NCI-H2171 (cell line): ENCODE results near the gene LRP4.
A peak's percentile ranks its signal among the peaks of the same experiment; 100 is the strongest.
"Not testable (repeated sequence)": the region's sequence is repeated elsewhere in the genome, so short reads cannot be mapped to it uniquely, and the experiment has no call there.

Source experiments
- DNase-seq: peaks from one replicate; lab custom pipeline; 2025; lab: John Stamatoyannopoulos, UW

Gene LRP4, protein sequence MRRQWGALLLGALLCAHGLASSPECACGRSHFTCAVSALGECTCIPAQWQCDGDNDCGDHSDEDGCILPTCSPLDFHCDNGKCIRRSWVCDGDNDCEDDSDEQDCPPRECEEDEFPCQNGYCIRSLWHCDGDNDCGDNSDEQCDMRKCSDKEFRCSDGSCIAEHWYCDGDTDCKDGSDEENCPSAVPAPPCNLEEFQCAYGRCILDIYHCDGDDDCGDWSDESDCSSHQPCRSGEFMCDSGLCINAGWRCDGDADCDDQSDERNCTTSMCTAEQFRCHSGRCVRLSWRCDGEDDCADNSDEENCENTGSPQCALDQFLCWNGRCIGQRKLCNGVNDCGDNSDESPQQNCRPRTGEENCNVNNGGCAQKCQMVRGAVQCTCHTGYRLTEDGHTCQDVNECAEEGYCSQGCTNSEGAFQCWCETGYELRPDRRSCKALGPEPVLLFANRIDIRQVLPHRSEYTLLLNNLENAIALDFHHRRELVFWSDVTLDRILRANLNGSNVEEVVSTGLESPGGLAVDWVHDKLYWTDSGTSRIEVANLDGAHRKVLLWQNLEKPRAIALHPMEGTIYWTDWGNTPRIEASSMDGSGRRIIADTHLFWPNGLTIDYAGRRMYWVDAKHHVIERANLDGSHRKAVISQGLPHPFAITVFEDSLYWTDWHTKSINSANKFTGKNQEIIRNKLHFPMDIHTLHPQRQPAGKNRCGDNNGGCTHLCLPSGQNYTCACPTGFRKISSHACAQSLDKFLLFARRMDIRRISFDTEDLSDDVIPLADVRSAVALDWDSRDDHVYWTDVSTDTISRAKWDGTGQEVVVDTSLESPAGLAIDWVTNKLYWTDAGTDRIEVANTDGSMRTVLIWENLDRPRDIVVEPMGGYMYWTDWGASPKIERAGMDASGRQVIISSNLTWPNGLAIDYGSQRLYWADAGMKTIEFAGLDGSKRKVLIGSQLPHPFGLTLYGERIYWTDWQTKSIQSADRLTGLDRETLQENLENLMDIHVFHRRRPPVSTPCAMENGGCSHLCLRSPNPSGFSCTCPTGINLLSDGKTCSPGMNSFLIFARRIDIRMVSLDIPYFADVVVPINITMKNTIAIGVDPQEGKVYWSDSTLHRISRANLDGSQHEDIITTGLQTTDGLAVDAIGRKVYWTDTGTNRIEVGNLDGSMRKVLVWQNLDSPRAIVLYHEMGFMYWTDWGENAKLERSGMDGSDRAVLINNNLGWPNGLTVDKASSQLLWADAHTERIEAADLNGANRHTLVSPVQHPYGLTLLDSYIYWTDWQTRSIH (N-terminal part only)

DNA sequence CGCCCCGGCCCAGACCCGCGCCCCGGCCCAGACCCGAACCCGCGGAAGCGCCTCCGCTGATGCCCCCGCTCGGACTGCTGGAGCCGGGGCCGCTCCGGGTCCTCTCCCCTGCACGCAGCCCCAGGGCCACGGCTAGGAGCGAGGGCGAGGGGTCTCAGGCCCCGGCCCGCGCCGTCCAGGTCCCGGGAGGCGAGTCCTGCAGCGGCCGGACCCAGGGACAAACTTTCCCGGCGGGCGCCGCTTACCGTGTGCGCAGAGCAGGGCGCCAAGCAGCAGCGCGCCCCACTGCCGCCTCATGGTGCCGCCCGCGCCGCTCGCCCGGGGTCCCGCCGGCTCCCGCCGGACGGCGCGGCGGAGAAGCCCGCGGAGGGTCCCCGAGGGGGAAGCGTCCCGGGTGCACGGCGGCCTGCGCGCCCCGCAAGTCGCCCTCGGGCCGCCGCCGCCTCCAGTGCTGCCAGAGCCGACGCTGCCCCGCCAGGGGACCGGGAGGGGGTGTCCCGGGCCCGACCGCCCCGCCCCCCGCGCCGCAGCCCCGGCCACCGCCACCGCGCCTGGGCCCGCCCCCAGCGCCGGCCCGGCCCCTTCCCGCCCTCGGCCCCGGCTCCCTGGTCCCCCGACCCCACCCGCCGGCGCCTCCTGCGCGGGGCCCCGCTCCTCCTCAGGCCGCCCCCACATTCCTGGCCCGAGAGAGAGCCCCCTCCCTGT is at the start of gene LRP4:
LRP4 (minus strand) TSS at position 468 of the 705 bp plus-strand sequence; CDS start at position 297, 171 bp downstream.
- no peak for DNase-seq

- no peak for DNase-seq
Measured at GRCh38 chr11:46967962-46968361, 49.6 kb upstream of the LRP4 start.

GRCh38 chr11:46966773-46967172 is 48.4 kb upstream of the LRP4 start:
- no peak for DNase-seq

GRCh38 chr11:46963844-46964243 is 45.5 kb upstream of the LRP4 start:
- no peak for DNase-seq

DNA sequence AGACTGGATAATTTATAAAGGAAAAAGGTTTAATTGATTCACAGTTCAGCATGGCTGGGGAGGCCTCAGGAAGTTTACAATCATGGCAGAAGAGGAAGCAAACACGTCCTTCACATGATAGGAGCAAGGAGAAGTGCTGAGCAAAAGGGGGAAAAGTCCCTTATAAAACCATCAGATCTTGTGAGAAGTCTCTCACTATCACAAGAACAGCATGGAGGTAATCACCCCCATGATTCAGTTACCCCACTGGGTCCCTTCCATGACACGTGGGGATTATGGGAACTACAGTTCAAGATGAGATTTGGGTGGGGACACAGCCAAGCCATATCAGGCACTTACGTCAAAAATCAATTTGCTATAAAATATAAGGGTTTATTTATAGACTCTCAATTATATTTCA is 43.5 kb upstream of the LRP4 start:
- not testable (repeated sequence) for DNase-seq

GRCh38 chr11:46961041-46961440 is 42.7 kb upstream of the LRP4 start:
- DNase-seq = no peak

GRCh38 chr11:46958777-46959176 is 40.4 kb upstream of the LRP4 start:
- no peak for DNase-seq

GRCh38 chr11:46953093-46953492 is 34.7 kb upstream of the LRP4 start:
- DNase-seq = no peak

- no peak for DNase-seq
Measured at GRCh38 chr11:46952553-46952952, 34.2 kb upstream of the LRP4 start.

- DNase-seq = no peak
Measured at GRCh38 chr11:46951864-46952263, 33.5 kb upstream of the LRP4 start.

GRCh38 chr11:46949297-46949696 is 30.9 kb upstream of the LRP4 start:
- no peak for DNase-seq

DNA sequence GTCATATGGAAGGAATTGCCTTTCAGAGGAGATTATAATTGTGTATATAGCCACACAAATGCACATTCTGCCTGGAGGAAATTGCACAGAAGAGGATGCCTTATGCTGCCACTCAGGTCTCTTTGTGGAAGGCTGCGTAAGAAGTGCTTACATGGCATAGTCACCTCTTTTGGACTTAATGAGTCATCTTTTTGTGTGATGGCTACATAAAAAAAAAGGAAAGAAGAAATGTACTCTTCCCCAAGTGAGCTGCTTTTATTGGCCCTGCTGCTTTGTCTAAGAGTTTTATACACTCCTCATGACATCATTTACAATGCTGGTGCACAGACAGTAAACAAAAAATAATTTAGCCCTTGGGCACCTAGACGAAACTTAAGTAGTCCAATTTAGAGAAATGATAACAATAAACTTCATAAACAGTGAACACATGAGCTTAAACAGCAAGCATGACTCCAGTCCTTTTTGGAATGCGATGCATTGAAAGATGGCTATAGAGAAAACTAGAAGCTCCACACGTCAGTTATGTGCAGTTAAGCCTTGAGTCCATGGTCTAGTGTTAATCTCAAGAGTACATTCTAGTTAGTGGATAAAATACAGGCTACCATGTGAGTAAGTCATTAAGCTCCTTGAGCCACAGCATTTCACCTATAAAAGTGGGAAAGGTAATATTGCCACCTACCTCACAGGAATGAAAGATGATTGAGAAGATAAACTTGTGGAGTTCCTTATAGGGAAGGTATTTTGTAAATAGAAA is 30.2 kb upstream of the LRP4 start:
- DNase-seq = no peak

- peak; percentile 7 for DNase-seq
Measured at GRCh38 chr11:46947399-46948077, 29.2 kb upstream of the LRP4 start.

GRCh38 chr11:46944356-46945075 is 26.2 kb upstream of the LRP4 start:
- no peak for DNase-seq

- DNase-seq = no peak
Measured at GRCh38 chr11:46942172-46942571, 23.8 kb upstream of the LRP4 start.

DNA sequence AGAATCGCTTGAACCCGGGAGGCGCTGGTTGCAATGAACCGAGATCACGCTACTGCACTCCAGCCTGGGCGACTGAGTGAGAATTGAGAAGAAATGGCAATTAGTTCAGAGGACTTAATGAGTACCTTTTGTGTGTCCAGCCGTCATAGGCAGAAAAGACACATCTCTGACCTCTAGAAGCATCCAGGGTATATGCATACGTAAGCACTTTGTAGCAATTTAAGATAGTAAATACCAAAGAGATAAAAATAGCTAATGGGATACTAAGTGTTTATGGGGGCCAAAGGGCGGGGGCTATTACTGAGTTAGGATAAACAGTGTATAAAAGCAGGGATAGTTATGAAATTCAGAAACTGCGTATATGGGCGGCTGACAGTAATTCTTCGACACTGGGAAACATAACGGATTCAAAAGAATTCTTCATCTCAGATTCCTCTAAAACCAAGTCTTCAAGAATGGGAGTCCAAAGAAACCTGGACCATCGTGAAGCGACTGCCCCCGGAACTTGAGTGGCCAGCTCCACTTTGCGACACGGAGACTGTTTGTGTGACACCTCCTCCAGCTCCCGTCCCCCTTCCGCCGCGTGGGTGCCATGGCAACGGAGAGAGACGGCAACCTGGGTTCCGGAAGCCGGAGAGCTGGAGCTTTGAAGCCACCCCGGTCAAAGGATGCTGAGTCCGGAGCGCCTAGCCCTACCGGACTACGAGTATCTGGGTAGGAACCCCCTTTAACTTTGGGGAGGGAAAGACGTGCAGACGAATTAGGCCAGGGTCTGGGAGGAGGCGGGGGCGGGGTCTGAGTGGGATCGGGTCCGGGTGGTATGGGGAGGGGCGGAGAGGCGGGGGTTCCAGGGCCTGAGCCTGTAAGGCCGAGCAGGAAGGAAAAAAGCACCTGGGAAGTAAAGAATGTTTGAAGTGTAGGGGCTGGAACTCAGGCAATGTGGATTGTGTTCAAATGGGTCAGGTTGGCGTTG is 18.1 kb upstream of the LRP4 start, which contains the start of gene CSTPP1:
CSTPP1 (plus strand) TSS at position 624 of the 973 bp plus-strand sequence; CDS start at position 669, 45 bp downstream.
- peak; percentile 91 for DNase-seq

- no peak for DNase-seq
Measured at GRCh38 chr11:46930089-46930488, 11.7 kb upstream of the LRP4 start.

GRCh38 chr11:46928701-46929100 is 10.4 kb upstream of the LRP4 start:
- DNase-seq = not testable (repeated sequence)
